GM12801 (cell line): ENCODE measurements around the gene SSMEM1.

Source experiments
- CTCF ChIP-seq: IDR thresholded peaks from one replicate; pipeline ENCODE4 v1.5.1; 2011; ENCODE audit warnings: control low read depth; ENCODE audit not compliant: insufficient read length; ENCODE audit errors: extremely low read depth

SSMEM1 gene

DNA sequence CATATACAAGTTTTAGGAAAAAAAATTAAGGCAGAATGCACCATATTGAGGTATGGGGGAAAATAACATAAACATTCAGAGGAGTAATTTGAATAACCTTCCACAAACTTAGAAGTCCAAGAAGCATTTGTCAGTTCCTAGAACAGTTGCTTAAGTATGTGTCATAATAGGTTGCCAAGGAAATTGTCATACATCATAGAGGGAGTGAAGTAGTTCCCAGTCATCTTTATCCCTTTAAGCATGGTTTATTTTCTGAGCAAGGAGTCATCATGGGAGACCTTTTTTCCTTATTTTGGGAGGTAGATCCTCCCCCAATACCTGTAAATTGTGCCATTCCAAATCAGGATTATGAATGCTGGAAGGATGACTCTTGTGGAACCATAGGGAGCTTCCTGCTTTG lies at the start of gene SSMEM1:
Gene SSMEM1 (plus strand): TSS at position 219 of the 400 bp plus-strand sequence. CDS start 51 bp downstream, at position 270.
- no peak for TF ChIP-seq CTCF

DNA sequence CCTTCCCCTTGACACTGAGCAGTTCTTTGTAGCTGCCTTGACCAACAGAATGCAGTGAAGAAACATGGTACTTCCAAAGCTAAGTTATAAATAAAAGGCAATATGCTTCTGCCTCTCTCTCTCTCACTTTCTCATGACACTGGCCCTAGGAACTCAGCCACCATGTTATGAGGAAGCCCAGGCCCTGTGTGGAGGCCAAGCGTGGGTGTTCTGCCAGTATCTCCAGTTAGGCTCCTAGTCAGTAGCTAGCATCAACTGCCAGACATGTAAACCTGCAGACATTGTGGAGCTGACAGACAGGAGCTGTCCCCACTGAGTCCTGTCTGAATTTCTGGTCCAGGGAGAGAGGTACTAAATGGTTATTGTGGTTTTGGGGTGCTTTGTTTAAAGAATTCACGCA lies 47.6 kb upstream of the SSMEM1 start:
- TF ChIP-seq CTCF: no peak

DNA sequence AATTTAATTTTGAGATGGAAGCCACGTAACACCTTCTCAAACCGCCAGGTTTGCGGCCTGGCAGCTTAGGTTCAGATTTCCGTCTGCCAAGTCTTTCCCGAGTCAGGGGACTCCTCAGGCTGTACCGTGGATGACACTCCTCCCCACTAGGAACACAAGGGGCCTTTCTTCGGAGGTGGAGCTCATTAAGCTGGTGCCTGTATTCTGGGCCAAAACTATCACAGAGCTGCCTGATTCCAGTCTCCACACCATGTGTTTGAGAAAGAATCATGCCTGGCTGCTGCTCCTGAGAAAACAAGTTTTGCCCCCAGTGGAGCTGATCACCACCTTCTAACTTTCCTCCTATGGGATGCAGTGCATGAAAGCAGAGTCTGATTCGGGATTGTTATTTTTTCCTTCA lies 47.2 kb upstream of the SSMEM1 start:
- TF ChIP-seq CTCF: no peak

DNA sequence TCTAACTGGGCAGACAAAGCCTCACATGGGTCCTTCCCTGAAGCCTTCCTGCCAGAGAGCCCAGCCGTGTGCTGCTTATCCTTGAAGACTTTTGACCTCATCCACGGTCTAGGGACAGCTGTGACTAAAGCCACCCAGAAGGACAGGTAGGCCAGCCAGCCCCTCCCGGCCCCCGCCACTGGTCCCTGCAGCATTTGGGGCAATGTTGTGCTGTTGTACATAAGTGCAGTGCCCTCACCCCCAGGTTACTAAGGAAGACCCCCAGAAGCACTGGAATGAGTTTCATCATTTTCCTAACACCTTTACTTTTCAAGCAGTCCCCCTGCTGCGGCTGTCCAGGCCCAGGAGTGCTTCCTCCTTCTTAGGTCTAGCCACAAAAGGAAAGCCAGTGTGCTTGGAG lies 45.5 kb upstream of the SSMEM1 start:
- TF ChIP-seq CTCF: no peak

DNA sequence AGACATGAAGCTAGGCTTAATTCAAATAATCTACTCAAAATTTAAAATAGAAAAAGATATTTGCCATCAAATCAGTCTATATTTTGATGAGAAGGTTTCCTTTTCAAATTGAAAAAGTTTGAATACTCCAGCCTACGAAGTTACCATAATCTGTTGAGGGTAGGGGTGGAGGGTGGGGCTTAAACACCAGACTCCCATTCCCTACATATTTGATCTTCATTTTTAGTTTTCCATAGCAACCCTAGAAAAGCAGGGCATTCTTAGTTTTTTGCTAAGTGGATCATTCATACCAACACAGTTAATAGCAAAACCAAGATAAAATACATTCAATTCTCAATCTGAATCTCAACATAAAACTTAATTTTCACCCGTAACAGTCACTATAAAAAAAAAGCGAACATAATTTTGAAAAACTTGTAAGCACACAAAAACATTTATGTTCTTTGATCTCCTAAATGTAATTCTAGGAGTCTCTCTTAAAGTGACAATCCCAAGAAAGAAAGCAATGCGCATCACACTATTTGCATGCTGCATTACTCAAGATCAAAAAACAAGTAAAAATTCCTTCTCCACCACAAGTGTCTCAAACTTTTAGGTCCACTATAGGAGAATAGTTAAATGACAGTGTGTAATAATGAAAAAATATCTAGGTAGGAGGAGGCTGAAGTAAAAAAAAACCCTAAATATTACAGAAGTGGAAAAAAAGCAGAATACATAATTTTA lies 33.3 kb upstream of the SSMEM1 start:
- no peak for TF ChIP-seq CTCF

- TF ChIP-seq CTCF: no peak
These were observed 29.4 kb upstream of the SSMEM1 start for GRCh38 chr7:130178251-130178650.

- no peak for TF ChIP-seq CTCF
These were observed 28.0 kb upstream of the SSMEM1 start for GRCh38 chr7:130179631-130180030.
